Testis (tissue), 2 donors: Measurements from ENCODE around the gene EHMT1.

Experiments
- CTCF ChIP-seq, 3 experiments: fragments of 450-650 bp in 2 of 3; fragments of 200-600 bp in 1 of 3; sonication (generic) in 1 of 3; IDR thresholded peaks; one replicate each; pipeline ENCODE4 v1.5.1; 2016 to 2019; ENCODE audit warnings: antibody characterized with exemption in 3 of 3, mild to moderate bottlenecking in 2 of 3, moderate library complexity in 1 of 3
- POLR2A ChIP-seq: fragments of 450-650 bp; IDR thresholded peaks from one replicate; pipeline ENCODE4 v1.6.1; 2017; ENCODE audit warnings: antibody characterized with exemption, mild to moderate bottlenecking, moderate library complexity

- TF ChIP-seq CTCF (IDR thresholded peaks at IDR 0.05): no peak
- TF ChIP-seq POLR2A: no peak
Measured at GRCh38 chr9:137696136-137696925, 77.5 kb downstream of the EHMT1 start.
